ENCODE data around the gene PLCB2.

Gene PLCB2

DNA sequence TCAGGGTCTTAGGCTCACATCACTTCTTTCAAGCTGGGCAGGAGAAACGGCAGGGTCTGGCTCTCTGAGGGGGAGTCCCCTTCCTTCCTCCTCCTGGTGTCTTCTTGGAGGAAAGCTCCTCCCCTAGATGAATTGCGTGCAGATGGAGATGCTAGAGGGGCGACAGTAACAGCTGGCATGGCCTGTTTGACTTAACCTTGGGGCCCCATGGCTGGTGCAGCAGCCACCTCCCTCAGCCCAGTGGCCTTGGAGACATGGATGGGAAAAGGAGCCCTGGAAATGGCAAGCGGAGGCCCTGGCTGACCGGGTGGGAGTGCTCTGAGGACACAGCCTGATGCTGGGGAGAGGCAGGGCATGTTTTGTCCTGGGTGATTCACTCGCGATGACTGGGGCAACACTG lies 48.7 kb downstream of the PLCB2 start:
- DNase-seq (ENCODE audit: low read depth), result no peak
- TF ChIP-seq, protein P1, sequence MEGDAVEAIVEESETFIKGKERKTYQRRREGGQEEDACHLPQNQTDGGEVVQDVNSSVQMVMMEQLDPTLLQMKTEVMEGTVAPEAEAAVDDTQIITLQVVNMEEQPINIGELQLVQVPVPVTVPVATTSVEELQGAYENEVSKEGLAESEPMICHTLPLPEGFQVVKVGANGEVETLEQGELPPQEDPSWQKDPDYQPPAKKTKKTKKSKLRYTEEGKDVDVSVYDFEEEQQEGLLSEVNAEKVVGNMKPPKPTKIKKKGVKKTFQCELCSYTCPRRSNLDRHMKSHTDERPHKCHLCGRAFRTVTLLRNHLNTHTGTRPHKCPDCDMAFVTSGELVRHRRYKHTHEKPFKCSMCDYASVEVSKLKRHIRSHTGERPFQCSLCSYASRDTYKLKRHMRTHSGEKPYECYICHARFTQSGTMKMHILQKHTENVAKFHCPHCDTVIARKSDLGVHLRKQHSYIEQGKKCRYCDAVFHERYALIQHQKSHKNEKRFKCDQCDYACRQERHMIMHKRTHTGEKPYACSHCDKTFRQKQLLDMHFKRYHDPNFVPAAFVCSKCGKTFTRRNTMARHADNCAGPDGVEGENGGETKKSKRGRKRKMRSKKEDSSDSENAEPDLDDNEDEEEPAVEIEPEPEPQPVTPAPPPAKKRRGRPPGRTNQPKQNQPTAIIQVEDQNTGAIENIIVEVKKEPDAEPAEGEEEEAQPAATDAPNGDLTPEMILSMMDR (conservative IDR thresholded peaks at IDR 0.05; ENCODE audit: low read length), result no peak
- no peak overlapping the region for H3K4me3 ChIP-seq (ENCODE audit: low read length)

DNA sequence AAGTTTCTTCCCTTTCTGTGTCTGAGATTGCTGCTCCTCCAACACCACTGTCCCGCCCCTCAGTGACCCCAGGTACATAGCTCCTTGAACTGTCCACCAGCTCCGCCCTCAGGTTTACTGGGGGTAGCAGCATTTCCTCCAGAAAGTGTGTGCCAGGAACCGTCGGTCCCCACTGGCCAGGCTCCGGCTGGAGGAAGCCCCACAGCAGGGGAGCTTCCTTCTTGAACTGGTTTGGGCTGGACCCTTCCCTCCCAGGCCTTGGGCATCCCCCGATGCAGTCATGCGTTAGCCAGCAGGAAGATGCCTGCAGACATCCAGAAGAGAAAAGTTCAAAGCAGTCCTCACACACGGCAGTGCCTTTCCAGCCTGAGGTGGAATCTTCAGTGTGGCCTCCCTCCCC lies 49.2 kb downstream of the PLCB2 start:
- TF ChIP-seq, protein P1 (conservative IDR thresholded peaks at IDR 0.05; ENCODE audit: low read length), result no peak
- no peak for DNase-seq (ENCODE audit: low read depth)
- no peak overlapping the region for H3K4me3 ChIP-seq (ENCODE audit: low read length)

DNA sequence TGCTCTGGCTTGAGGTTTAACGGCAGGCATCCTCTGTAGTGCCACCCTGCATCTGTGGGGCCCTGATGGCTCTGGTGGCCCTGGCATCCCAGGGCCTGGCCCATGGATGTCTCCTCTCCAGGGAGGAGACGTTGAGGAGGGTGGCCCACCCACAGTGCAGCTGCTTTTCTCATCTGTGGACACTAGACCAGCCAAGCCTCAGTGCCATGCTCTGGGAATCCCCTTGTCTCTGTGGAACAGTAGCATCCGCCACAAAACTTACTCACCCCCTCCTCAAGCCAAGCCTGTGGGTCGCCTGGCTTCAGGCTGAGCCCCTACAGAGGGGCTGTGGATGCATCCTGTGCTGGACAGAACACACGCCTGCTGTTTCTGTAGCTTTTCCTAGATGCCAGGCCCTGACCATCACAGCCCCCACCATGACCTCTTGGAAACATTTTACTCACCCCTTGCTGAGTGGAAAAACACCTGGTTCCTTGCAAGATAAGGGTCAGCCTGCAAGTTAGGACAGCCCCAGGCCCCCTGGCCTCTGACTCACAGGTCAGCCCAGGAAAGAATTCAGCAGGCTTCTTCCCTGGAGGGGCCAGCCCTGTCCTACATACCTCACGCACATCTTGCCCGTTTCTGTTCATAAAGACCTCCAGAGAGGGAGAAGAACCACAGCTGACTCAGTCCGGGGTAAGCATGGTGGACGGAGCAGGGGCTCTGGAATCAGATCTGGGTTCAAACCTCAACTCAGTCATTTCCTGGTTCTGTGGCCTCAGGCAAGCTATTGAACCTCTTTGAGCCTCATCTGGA lies 49.9 kb downstream of the PLCB2 start:
- no peak overlapping the region for H3K4me3 ChIP-seq (ENCODE audit: low read length)
- TF ChIP-seq, protein P1 (conservative IDR thresholded peaks at IDR 0.05; ENCODE audit: low read length), result no peak
- DNase-seq (ENCODE audit: low read depth), result no peak

DNA sequence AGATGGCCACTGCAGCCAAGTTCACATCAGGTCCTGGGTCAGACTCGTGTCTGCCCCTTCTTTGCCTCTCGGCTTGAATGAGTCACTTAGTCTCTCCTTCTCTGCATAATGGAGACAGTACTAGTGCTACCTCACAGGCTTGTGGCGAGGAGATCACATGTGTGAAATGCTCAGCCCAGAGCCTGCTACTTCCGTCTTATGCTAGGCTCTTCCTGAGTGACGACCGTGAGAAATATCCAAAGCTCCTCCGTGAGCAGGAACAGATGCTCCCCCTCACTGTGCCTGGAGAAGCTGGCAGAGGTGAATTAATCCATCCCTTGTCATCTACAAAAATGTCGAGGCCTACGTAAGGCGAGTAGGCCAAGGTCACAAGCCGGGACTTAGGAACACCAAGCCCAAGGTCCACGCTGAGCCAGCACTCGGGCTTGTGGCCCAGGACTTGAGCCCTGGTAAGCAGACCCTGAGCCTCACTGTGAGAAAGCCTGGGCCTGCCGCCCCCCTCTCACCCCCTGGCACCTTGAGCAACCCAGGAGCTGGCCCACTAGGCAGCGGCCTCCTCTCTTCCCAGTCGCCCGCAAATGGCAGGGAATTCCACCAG lies 51.0 kb downstream of the PLCB2 start:
- no peak for DNase-seq (ENCODE audit: low read depth)
- TF ChIP-seq, protein P1 (conservative IDR thresholded peaks at IDR 0.05; ENCODE audit: low read length), result no peak

DNA sequence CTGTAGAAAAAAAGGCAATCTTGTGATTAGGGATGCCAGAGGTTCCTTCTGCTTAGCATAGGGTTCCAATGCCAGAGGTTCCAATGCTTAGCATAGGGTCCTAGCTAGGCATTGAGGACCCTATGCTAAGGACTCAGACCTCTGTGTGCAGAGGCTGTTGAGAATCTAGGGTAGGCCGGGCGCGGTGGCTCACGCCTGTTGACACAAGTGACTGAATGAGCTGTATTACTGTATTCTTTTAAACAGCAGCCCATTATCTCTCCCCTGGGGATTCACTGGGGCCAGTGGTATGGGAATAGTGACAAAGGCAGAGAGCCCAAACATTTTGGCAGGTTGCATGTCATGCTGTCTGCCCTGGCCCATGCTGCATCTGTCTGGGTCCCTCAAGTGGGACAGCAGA lies 52.7 kb downstream of the PLCB2 start:
- no peak overlapping the region for H3K4me3 ChIP-seq (ENCODE audit: low read length)
- TF ChIP-seq, protein P1 (conservative IDR thresholded peaks at IDR 0.05; ENCODE audit: low read length), result no peak
- no peak for DNase-seq (ENCODE audit: low read depth)

More for the DNA sequence above, 51.0 kb downstream of the PLCB2 start:
- H3K4me3 ChIP-seq (ENCODE audit: low read length), result no peak overlapping the region

DNA sequence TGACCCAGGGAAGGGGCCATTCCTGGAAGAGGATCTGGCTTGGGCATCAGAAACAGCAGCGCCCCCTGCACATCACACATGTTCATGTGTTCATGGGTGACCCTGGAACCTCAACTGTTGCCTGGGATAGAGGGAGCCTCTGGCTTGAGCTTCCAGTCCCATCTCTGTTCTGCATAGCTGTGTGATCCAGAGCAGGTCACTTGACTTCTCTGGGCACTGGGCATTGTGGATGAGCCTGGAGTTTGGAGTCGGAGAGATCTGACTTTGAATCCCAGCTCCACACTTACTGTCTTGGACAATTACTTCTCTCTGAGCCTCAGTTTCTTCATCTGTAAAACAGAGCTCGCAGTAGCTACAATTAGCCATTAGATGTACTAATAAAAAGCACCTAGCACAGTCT lies 53.3 kb downstream of the PLCB2 start:
- no peak overlapping the region for H3K4me3 ChIP-seq (ENCODE audit: low read length)
- no peak for DNase-seq (ENCODE audit: low read depth)
- TF ChIP-seq, protein P1 (conservative IDR thresholded peaks at IDR 0.05; ENCODE audit: low read length), result no peak

Data from AG10803 (cell line).